HepG2 (cell line): ENCODE results near the gene OTUD6A. TPM values are rescaled to one million over a fixed set of nuclear protein-coding genes. Genes with fewer than 3 reads are reported as not detected.

ENCODE experiments used
- ATAC-seq: fragments of 200-7000 bp; cut with Tn5 transposase; 3 replicates; pipeline ENCODE4 v1.9.1; 2020; ENCODE audit warnings: mild to moderate bottlenecking, moderate library complexity
- BruUV-seq: library from RNA; stranded (reverse); fragments of 400-500 nt; replicated peaks from 2 replicates; lab custom pipeline; 2021; lab: Mats Ljungman, UMichigan
- CTCF ChIA-PET: fragments of 300-600 bp; formaldehyde crosslinking; extraction: SDS; loops from one replicate; lab custom pipeline; 2021; ENCODE audit warnings: low total read pairs, inconsistent platforms, low intra/inter-chr PET ratio; lab: Yijun Ruan, JAX
- POLR2A ChIA-PET: fragments of 350-600 bp; sonication (Branson Sonifier 250); formaldehyde crosslinking; loops from one replicate; lab custom pipeline; 2020; ENCODE audit warnings: antibody characterized with exemption, inconsistent platforms; lab: Yijun Ruan, JAX
- DNase-seq: peaks from one replicate; pipeline ENCODE4 v3.0.0-alpha.2; 2015; ENCODE audit warnings: low spot score
- FAIRE-seq: peaks from 3 replicates; lab custom pipeline; 2011; peaks lifted over from hg19 to GRCh38; lab: Jason Lieb, UNC
- H2AFZ ChIP-seq: one replicate; pipeline ENCODE4 v1.6.1; 2011; ENCODE audit warnings: low read length, inconsistent platforms
- H3K27ac ChIP-seq: fragments of 300-600 bp; 3 replicates; pipeline ENCODE4 v1.8.0; 2011; ENCODE audit warnings: mixed run types, mild to moderate bottlenecking, mixed read lengths, low read length, inconsistent platforms; ENCODE audit not compliant: insufficient read depth; ENCODE audit errors: extremely low read length
- H3K27me3 ChIP-seq, 2 experiments: fragments of 200-600 bp in 1 of 2; 2 replicates in 1 of 2; 3 replicates in 1 of 2; pipeline versions ENCODE4 v1.6.0 to v1.8.0; 2011; ENCODE audit warnings: low read length in 2 of 2, mild to moderate bottlenecking in 2 of 2, moderate library complexity in 2 of 2, inconsistent platforms in 1 of 2; ENCODE audit not compliant: insufficient read depth in 2 of 2, control insufficient read depth in 1 of 2
- H3K36me3 ChIP-seq, 2 experiments: fragments of 200-600 bp in 1 of 2; replicated peaks in 1 of 2; 2 replicates in 1 of 2; 3 replicates in 1 of 2; pipeline versions ENCODE4 v1.5.1 to v1.8.0; 2011; ENCODE audit warnings: low read length in 2 of 2, inconsistent platforms in 1 of 2; ENCODE audit not compliant: insufficient read depth in 2 of 2, control insufficient read depth in 1 of 2
- H3K4me1 ChIP-seq: 2 replicates; pipeline ENCODE4 v1.5.1; 2012; ENCODE audit warnings: low read length, inconsistent platforms; ENCODE audit not compliant: insufficient read depth
- H3K4me2 ChIP-seq: 2 replicates; pipeline ENCODE4 v1.6.0; 2011; ENCODE audit warnings: low read depth, low read length, inconsistent platforms
- H3K4me3 ChIP-seq, 3 experiments: fragments of 200-600 bp in 1 of 3; sonication (generic), shearing (Covaris generic) in 1 of 3; replicated peaks in 1 of 3; 2 replicates each; pipeline ENCODE4 v1.5.1; 2011 to 2016; ENCODE audit warnings: low read length in 3 of 3, inconsistent platforms in 2 of 3, low read depth in 2 of 3, mild to moderate bottlenecking in 2 of 3, control low read depth in 1 of 3, mixed read lengths in 1 of 3; ENCODE audit not compliant: insufficient read depth in 1 of 3
- H3K79me2 ChIP-seq: one replicate; pipeline ENCODE4 v1.6.1; 2011; ENCODE audit warnings: low read length, inconsistent platforms; ENCODE audit not compliant: insufficient read depth
- H3K9ac ChIP-seq: 2 replicates; pipeline ENCODE4 v1.6.0; 2011; ENCODE audit warnings: mild to moderate bottlenecking, low read depth, low read length, inconsistent platforms; ENCODE audit not compliant: insufficient read depth
- H3K9me3 ChIP-seq: 2 replicates; pipeline ENCODE4 v1.5.1; 2012; ENCODE audit warnings: mild to moderate bottlenecking, low read length
- H4K20me1 ChIP-seq: 2 replicates; pipeline ENCODE4 v1.6.0; 2011; ENCODE audit warnings: inconsistent platforms, mild to moderate bottlenecking, low read length, moderate library complexity; ENCODE audit not compliant: insufficient read depth
- KLF12 ChIP-seq: sonication (generic); formaldehyde crosslinking; IDR thresholded peaks from 2 replicates; pipeline ENCODE4 v1.4.0; 2020; ENCODE audit warnings: missing genetic modification reagents, borderline replicate concordance
- NR0B2 ChIP-seq: sonication (generic); formaldehyde crosslinking; IDR thresholded peaks from 2 replicates; pipeline ENCODE4 v1.4.0; 2020; ENCODE audit warnings: mild to moderate bottlenecking, missing genetic modification reagents
- POLR2AphosphoS2 ChIP-seq: IDR thresholded peaks from 2 replicates; pipeline ENCODE4 v1.6.1; 2011; ENCODE audit warnings: low read depth, low read length, improper control_type of control experiment
- SSRP1 ChIP-seq: IDR thresholded peaks from 2 replicates; pipeline ENCODE4 v1.6.1; 2016; ENCODE audit warnings: control low read depth
- ZBTB38 ChIP-seq: sonication (generic); formaldehyde crosslinking; IDR thresholded peaks from 2 replicates; pipeline ENCODE4 v1.5.1; 2020; ENCODE audit warnings: mild to moderate bottlenecking, missing genetic modification reagents
- ZNF598 ChIP-seq: sonication (generic); formaldehyde crosslinking; IDR thresholded peaks from 2 replicates; pipeline ENCODE4 v1.5.1; 2020; ENCODE audit warnings: mild to moderate bottlenecking, missing genetic modification reagents, borderline replicate concordance
- ZNF614 ChIP-seq: IDR thresholded peaks from 2 replicates; pipeline ENCODE4 v1.6.1; 2018; ENCODE audit warnings: missing biosample characterization, missing genetic modification reagents, inconsistent platforms, borderline replicate concordance
- WGBS: methylation state at CpG from one replicate; pipeline ENCODE4 v1.1.6; 2017; ENCODE audit warnings: low lambda C conversion rate; 5-methylcytosine and 5-hydroxymethylcytosine counted together
- in situ Hi-C: cut with HindIII; loops from 2 replicates; pipeline ENCODE4 v1.10.0; 2017; ENCODE audit warnings: low pct_unique_long_range_greater_than_20kb; ENCODE audit not compliant: extremely low pct_ligation_motif_present
- intact Hi-C: fragments of 100-400 bp; cut with micrococcal nuclease; formaldehyde crosslinking; loops from one replicate; pipeline ENCODE4 v1.10.0; 2022; ENCODE audit not compliant: unreplicated experiment
- polyA plus RNA-seq, 8 experiments: library from polyadenylated mRNA; depleted of rRNA in 3 of 8; stranded (reverse) in 7 of 8; unstranded in 1 of 8; fragments of >200 nt; fragmentation: Illumina TruSeq in 4 of 8; extraction: Trizol in 4 of 8; gene quantifications; 2 replicates each; pipeline versions ENCODE4 v1.2.1 to v1.2.3, GENCODE V29; 2011 to 2016; ENCODE audit warnings: low read depth in 4 of 8, missing spikeins in 1 of 8, mixed read lengths in 1 of 8; ENCODE audit not compliant: insufficient read depth in 1 of 8
- total RNA-seq, 5 experiments: library from RNA; depleted of rRNA; stranded (reverse); fragments of >200 nt; fragmentation: Illumina TruSeq; extraction: Trizol; gene quantifications; 2 replicates each; pipeline ENCODE4 v1.2.3, GENCODE V29; 2016; ENCODE audit warnings: low read depth in 1 of 5
- TF ChIP-seq, protein P1 (sequence below): IDR thresholded peaks from 2 replicates; pipeline ENCODE4 v1.6.1; 2016; ENCODE audit warnings: missing compliant biosample characterization, missing genetic modification reagents, borderline replicate concordance

Gene OTUD6A
- total and polyA plus RNA-seq, 2 of the 13 experiments (the other 11 are each of a cell fraction or from before 2014, with no cell fraction given), result not detected

- FAIRE-seq, result no peak
- WGBS, result 49% methylated on average over 3 of the region's 9 CpGs
- POLR2A ChIA-PET, result no interaction called here
- DNase-seq, result no peak
- Histone ChIP-seq H2AFZ (no peak overlapping the region), H3K27ac (no peak overlapping the region), H3K36me3 (no peaks in the 10 kb centered on the region)
- TF ChIP-seq, protein P1, sequence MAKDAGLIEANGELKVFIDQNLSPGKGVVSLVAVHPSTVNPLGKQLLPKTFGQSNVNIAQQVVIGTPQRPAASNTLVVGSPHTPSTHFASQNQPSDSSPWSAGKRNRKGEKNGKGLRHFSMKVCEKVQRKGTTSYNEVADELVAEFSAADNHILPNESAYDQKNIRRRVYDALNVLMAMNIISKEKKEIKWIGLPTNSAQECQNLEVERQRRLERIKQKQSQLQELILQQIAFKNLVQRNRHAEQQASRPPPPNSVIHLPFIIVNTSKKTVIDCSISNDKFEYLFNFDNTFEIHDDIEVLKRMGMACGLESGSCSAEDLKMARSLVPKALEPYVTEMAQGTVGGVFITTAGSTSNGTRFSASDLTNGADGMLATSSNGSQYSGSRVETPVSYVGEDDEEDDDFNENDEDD (CRISPR knock-in tag), result no peak
- TF ChIP-seq NR0B2 (CRISPR knock-in tag), result no peak
- TF ChIP-seq POLR2AphosphoS2, result no peak
- no peak for TF ChIP-seq ZNF614 (CRISPR knock-in tag)
- no peak for TF ChIP-seq ZBTB38
- TF ChIP-seq ZNF598 (CRISPR knock-in tag), result no peak
- TF ChIP-seq SSRP1 (CRISPR knock-in tag), result no peak
- TF ChIP-seq KLF12 (CRISPR knock-in tag), result no peak
- TF ChIP-seq, all 625 proteins: peak for 0
- Histone ChIP-seq H3K79me2 (no peaks in the 10 kb centered on the region), H3K9ac (no peak overlapping the region), H3K4me2 (no peak overlapping the region), H3K27me3 (no peaks in the 10 kb centered on the region), H4K20me1 (no peaks in the 10 kb centered on the region), H3K4me3 (no peak overlapping the region), H3K4me1 (peaks cover 5% of the 10 kb centered on the region), H3K9me3 (no peaks in the 10 kb centered on the region)
- CTCF ChIA-PET, result no interaction called here
- no peak for ATAC-seq
- in situ Hi-C loops (no loop called here), intact Hi-C loops (no loop called here)
- BruUV-seq, result no TSS peak
Measured at GRCh38 chrX:70043685-70044084, 18.6 kb upstream of the OTUD6A start.
